ENCODE data around the gene ARHGEF11. TPM values are rescaled to one million over a fixed set of nuclear protein-coding genes. Genes with fewer than 3 reads are reported as not detected.

Gene ARHGEF11
- total RNA-seq, 1 experiment from 2014 or later, result 41.1 TPM

GRCh38 chr1:157033357-157033876 is 12.1 kb downstream of the ARHGEF11 start:
- Histone ChIP-seq H3T11ph (ENCODE audit: low read length) (no peak overlapping the region), H2AK5ac (ENCODE audit: insufficient read length, low read length) (no peak overlapping the region), H3K79me2 (ENCODE audit: insufficient read depth, low read length) (peaks cover 3% of the 10 kb centered on the region; the same call in 1 of the 2 replicates), H3K14ac (ENCODE audit: insufficient read depth, low read length) (no peak overlapping the region), H2BK12ac (ENCODE audit: insufficient read length, low read depth, low read length) (no peak overlapping the region), H3K27ac (ENCODE audit: insufficient read length, low read depth, low read length) (no peak overlapping the region), H3K4me1 (ENCODE audit: insufficient read depth, low read length) (no peaks in the 10 kb centered on the region), H2BK20ac (ENCODE audit: low read depth, low read length, poor library complexity, severe bottlenecking) (no peak overlapping the region), H3K56ac (ENCODE audit: insufficient read length, low read depth, low read length) (no peak overlapping the region), H2AFZ (ENCODE audit: low read length) (no peak overlapping the region), H3K9me3 (ENCODE audit: control insufficient read depth, low read depth, low read length) (no peaks in the 10 kb centered on the region), H3K23me2 (ENCODE audit: insufficient read length, low read depth, low read length, poor library complexity, severe bottlenecking) (no peaks in the 10 kb centered on the region), H3K9ac (ENCODE audit: extremely low read depth, insufficient read length, low read length) (no peak overlapping the region), H4K8ac (replicated peaks; ENCODE audit: insufficient read length, low read depth, low read length) (no peak overlapping the region), H3K27me3 (ENCODE audit: insufficient read depth, low read length) (no peaks in the 10 kb centered on the region), H3K4ac (ENCODE audit: low read depth, low read length) (no peak overlapping the region), H2BK5ac (ENCODE audit: insufficient read length, low read length) (no peak overlapping the region), H3K18ac (ENCODE audit: insufficient read length, low read depth, low read length) (no peak overlapping the region), H4K91ac (ENCODE audit: insufficient read length, low read depth, low read length) (no peak overlapping the region), H2BK120ac (ENCODE audit: low read depth, low read length, poor library complexity, severe bottlenecking) (no peak overlapping the region), H3K4me2 (ENCODE audit: insufficient read depth, insufficient read length, low read length) (no peak overlapping the region), H4K20me1 (ENCODE audit: control insufficient read depth, insufficient read depth, insufficient read length) (no peaks in the 10 kb centered on the region), H4K5ac (ENCODE audit: insufficient read length, low read depth, low read length) (no peak overlapping the region), H2BK15ac (ENCODE audit: low read depth, low read length) (no peak overlapping the region), H3K23ac (ENCODE audit: insufficient read length, low read depth, low read length) (no peak overlapping the region), H3K79me1 (ENCODE audit: insufficient read depth, low read depth, low read length, poor library complexity, severe bottlenecking) (peaks cover 6% of the 10 kb centered on the region)
- Mint-ChIP-seq H3K4me3 (no peak overlapping the region), H3K27ac (no peak overlapping the region), H3K4me1 (peaks cover 26 to 31% of the 10 kb centered on the region in 2 experiments), H3K27me3 (ENCODE audit: low read depth) (no peaks in the 10 kb centered on the region), H3K36me3 (ENCODE audit: insufficient read depth in 1 of 3, low read depth in 3 of 3) (peaks cover 0 to 3% (median 0%) of the 10 kb centered on the region in 3 experiments; a peak in 3 of 7 replicates), H3K9me3 (no peaks in the 10 kb centered on the region)
- no peak for TF ChIP-seq CTCF (conservative IDR thresholded peaks at IDR 0.05)
- DNase-seq, result no peak
- WGBS (ENCODE audit: extremely low coverage, insufficient read length, low lambda C conversion rate), result no CpG with 5 or more reads among the region's 3 CpGs

All from H9 (cell line).